Measurements from ENCODE around the gene AFDN.

The AFDN gene

GRCh38 chr6:167987396-167988153 is 160.9 kb downstream of the AFDN start:
- H3K9ac ChIP-seq (ENCODE audit: low read depth, low read length) = no peak overlapping the region
- no peaks in the 10 kb centered on the region for H3K4me1 ChIP-seq (ENCODE audit: insufficient read depth, low read length)
- H3K9me3 ChIP-seq (ENCODE audit: insufficient read depth, low read depth, low read length) = 0 out of 2 replicates have a peak, but pooled peaks cover 2% of the 10 kb centered on the region
- no peaks in the 10 kb centered on the region for H3K36me3 ChIP-seq (ENCODE audit: insufficient read depth, low read length)
- no peak overlapping the region for H3K4me3 ChIP-seq (ENCODE audit: low read length)
- WGBS = 95% methylated on average over 35 of the region's 35 CpGs
- H3K27ac ChIP-seq (ENCODE audit: low read depth, low read length) = no peak overlapping the region
- no peaks in the 10 kb centered on the region for H3K27me3 ChIP-seq (ENCODE audit: insufficient read depth, low read length)

- Histone ChIP-seq H3K27me3 (ENCODE audit: insufficient read depth, low read length) (no peaks in the 10 kb centered on the region), H3K9ac (ENCODE audit: low read depth, low read length) (no peak overlapping the region), H3K4me3 (ENCODE audit: low read length) (no peak overlapping the region), H3K4me1 (ENCODE audit: insufficient read depth, low read length) (no peaks in the 10 kb centered on the region), H3K27ac (ENCODE audit: low read depth, low read length) (no peak overlapping the region), H3K36me3 (ENCODE audit: insufficient read depth, low read length) (no peaks in the 10 kb centered on the region), H3K9me3 (ENCODE audit: insufficient read depth, low read depth, low read length) (0 out of 2 replicates have a peak, but pooled peaks cover 2% of the 10 kb centered on the region)
- WGBS = 92% methylated on average over 5 of the region's 5 CpGs
These were observed 161.4 kb downstream of the AFDN start for GRCh38 chr6:167988154-167988495.

- H3K9me3 ChIP-seq (ENCODE audit: insufficient read depth, low read depth, low read length) = 0 out of 2 replicates have a peak, but pooled peaks cover 2% of the 10 kb centered on the region
- H3K4me1 ChIP-seq (ENCODE audit: insufficient read depth, low read length) = no peaks in the 10 kb centered on the region
- no peaks in the 10 kb centered on the region for H3K27me3 ChIP-seq (ENCODE audit: insufficient read depth, low read length)
- no peak overlapping the region for H3K9ac ChIP-seq (ENCODE audit: low read depth, low read length)
- no peak overlapping the region for H3K27ac ChIP-seq (ENCODE audit: low read depth, low read length)
- no peak overlapping the region for H3K4me3 ChIP-seq (ENCODE audit: low read length)
- H3K36me3 ChIP-seq (ENCODE audit: insufficient read depth, low read length) = no peaks in the 10 kb centered on the region
- WGBS = 93% methylated on average over 36 of the region's 36 CpGs
These were observed 162.5 kb downstream of the AFDN start for GRCh38 chr6:167988945-167989841.

DNA sequence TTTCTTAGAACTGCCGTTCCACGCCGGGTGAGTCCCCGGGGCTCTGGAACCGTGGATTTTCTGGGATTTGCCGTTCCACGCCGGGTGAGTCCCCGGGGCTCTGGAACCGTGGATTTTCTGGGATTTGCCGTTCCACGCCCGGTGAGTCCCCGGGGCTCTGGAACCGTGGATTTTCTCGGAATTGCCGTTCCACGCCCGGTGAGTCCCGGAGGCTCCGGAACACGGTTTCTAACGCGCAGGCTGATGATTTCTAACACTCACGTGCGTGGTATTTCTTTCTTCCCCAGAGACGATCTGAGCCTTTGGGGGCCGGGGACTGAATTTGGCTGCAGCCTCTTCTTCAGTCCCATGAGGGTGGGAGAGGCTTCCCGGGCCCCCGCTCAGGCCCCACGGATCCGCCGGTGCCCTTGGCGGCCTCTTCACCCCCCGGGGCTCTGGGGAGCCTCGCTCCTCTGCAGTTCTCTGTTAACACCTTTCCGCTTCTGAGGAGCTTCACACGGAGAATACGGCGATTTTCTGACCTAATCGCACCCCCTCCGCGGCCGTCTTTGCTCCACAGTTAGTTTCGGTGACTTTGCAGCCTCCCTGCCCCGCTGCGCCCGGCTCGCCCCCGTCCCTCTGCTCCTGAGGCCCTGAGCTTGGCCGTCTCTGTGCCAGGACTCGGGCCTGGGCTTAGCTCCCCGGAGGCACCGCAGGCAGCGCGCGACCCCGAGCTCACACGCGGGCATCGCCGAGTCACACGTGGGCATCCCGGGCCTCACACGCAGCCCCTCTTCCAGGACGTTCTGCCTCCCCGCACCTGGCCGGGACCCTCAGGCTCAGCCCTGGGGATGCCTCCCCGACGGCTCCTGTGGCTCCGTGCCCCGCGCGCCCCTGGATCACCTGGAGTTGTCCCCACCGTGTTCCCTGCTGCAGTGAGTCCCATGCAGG is 163.6 kb downstream of the AFDN start:
- no peaks in the 10 kb centered on the region for H3K27me3 ChIP-seq (ENCODE audit: insufficient read depth, low read length)
- no peaks in the 10 kb centered on the region for H3K9me3 ChIP-seq (ENCODE audit: insufficient read depth, low read depth, low read length)
- WGBS = 96% methylated on average over 75 of the region's 75 CpGs
- no peak overlapping the region for H3K4me3 ChIP-seq (ENCODE audit: low read length)
- no peak overlapping the region for H3K9ac ChIP-seq (ENCODE audit: low read depth, low read length)
- H3K4me1 ChIP-seq (ENCODE audit: insufficient read depth, low read length) = no peaks in the 10 kb centered on the region
- H3K27ac ChIP-seq (ENCODE audit: low read depth, low read length) = no peak overlapping the region
- no peaks in the 10 kb centered on the region for H3K36me3 ChIP-seq (ENCODE audit: insufficient read depth, low read length)

DNA sequence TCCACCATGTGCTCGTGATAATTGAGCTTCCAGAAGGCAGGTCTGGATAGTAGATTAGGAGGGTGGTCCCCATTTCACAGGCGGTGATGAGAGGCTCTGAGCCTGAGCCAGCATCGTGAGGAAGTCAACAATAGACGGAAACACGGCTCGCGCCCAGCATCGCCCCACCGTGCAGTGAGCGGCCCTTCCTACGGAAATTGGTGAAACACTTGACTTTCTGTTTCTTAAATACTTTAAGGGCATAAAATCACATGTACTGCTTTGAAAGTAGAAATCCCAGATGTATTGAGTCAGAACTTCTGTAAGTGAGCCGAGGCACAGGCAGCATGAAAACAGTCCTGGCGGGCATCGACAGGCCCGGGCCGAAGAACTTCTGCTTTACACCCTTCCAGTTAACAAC is 166.5 kb downstream of the AFDN start:
- Histone ChIP-seq H3K36me3 (ENCODE audit: insufficient read depth, low read length) (no peaks in the 10 kb centered on the region), H3K27me3 (ENCODE audit: insufficient read depth, low read length) (no peaks in the 10 kb centered on the region), H3K27ac (ENCODE audit: low read depth, low read length) (no peak overlapping the region), H3K4me1 (ENCODE audit: insufficient read depth, low read length) (no peaks in the 10 kb centered on the region), H3K4me3 (ENCODE audit: low read length) (no peak overlapping the region), H3K9ac (ENCODE audit: low read depth, low read length) (no peak overlapping the region), H3K9me3 (ENCODE audit: insufficient read depth, low read depth, low read length) (no peaks in the 10 kb centered on the region)
- 97% methylated on average over 13 of the region's 16 CpGs for WGBS

DNA sequence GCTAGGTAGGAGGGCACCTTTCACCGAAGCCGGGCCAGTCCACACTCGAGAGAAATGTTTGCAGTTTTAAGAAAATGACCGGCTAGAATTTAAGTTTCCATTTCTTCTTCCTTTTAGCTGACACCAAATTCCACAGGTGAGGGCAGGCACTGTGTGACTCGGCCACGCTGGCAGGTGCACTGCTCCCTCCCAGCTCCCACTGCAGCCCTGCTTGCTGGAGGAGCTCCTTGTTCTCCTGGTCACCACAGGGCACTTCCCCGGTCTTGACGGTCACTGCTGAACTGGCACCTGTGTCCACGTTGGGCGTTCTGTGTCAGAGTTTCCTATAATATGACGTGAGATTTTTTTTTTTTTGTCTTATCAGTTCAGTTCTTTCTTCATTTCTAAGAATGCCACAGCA is 167.1 kb downstream of the AFDN start:
- Histone ChIP-seq H3K27me3 (ENCODE audit: insufficient read depth, low read length) (no peaks in the 10 kb centered on the region), H3K4me1 (ENCODE audit: insufficient read depth, low read length) (no peaks in the 10 kb centered on the region), H3K9me3 (ENCODE audit: insufficient read depth, low read depth, low read length) (no peaks in the 10 kb centered on the region), H3K9ac (ENCODE audit: low read depth, low read length) (no peak overlapping the region), H3K27ac (ENCODE audit: low read depth, low read length) (no peak overlapping the region), H3K4me3 (ENCODE audit: low read length) (no peak overlapping the region), H3K36me3 (ENCODE audit: insufficient read depth, low read length) (no peaks in the 10 kb centered on the region)
- 94% methylated on average over 11 of the region's 11 CpGs for WGBS

- no peaks in the 10 kb centered on the region for H3K27me3 ChIP-seq (ENCODE audit: insufficient read depth, low read length)
- H3K9ac ChIP-seq (ENCODE audit: low read depth, low read length) = no peak overlapping the region
- H3K4me3 ChIP-seq (ENCODE audit: low read length) = no peak overlapping the region
- no peaks in the 10 kb centered on the region for H3K36me3 ChIP-seq (ENCODE audit: insufficient read depth, low read length)
- H3K27ac ChIP-seq (ENCODE audit: low read depth, low read length) = no peak overlapping the region
- WGBS = 90% methylated on average over 12 of the region's 12 CpGs
- no peaks in the 10 kb centered on the region for H3K4me1 ChIP-seq (ENCODE audit: insufficient read depth, low read length)
- H3K9me3 ChIP-seq (ENCODE audit: insufficient read depth, low read depth, low read length) = no peaks in the 10 kb centered on the region
These were observed 168.6 kb downstream of the AFDN start for GRCh38 chr6:167995302-167995701.

GRCh38 chr6:167995731-167996151 is 169.0 kb downstream of the AFDN start:
- Histone ChIP-seq H3K36me3 (ENCODE audit: insufficient read depth, low read length) (no peaks in the 10 kb centered on the region), H3K9me3 (ENCODE audit: insufficient read depth, low read depth, low read length) (no peaks in the 10 kb centered on the region), H3K27me3 (ENCODE audit: insufficient read depth, low read length) (no peaks in the 10 kb centered on the region), H3K27ac (ENCODE audit: low read depth, low read length) (no peak overlapping the region), H3K9ac (ENCODE audit: low read depth, low read length) (no peak overlapping the region), H3K4me1 (ENCODE audit: insufficient read depth, low read length) (no peaks in the 10 kb centered on the region), H3K4me3 (ENCODE audit: low read length) (no peak overlapping the region)
- 96% methylated on average over 22 of the region's 22 CpGs for WGBS

DNA sequence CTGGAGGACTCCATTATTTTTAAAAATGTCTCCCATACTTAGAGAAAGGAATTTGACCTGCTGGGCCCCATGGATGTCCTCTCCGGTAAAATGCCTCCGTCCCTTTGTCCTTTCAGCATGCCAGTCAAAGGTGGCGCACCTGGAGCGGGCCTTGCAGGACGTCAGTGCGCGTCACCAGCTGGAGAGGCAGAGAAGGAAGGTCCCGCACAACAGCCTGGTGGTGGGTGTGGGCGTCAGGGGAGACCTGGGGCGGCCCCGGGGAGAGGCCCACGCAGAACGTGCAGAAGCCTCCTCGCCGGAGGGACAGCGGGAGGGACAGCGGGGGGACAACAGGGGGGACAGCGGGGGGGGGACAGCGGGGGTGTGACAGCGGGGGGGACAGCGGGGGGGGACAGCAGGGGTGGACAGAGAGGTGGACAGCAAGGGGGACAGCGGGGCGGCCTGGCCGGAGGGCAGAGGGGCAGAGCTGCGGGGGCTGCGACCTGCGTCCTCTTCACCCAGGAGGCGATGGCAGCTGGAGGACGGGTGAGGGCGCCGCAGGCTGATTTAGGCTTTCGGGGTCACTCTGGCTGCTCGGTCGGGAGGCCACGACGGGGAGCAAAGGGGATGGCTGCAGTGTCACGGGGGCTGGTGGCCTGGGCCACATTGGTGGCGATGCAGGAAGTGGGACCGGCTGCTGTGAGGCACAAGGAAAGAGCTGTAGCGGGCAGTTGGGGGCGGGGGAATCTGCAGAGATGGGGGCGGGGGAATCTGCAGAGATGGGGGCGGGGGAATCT is 169.9 kb downstream of the AFDN start:
- Histone ChIP-seq H3K4me1 (ENCODE audit: insufficient read depth, low read length) (no peaks in the 10 kb centered on the region), H3K9ac (ENCODE audit: low read depth, low read length) (no peak overlapping the region), H3K27me3 (ENCODE audit: insufficient read depth, low read length) (no peaks in the 10 kb centered on the region), H3K9me3 (ENCODE audit: insufficient read depth, low read depth, low read length) (no peaks in the 10 kb centered on the region), H3K27ac (ENCODE audit: low read depth, low read length) (no peak overlapping the region), H3K4me3 (ENCODE audit: low read length) (no peak overlapping the region), H3K36me3 (ENCODE audit: insufficient read depth, low read length) (no peaks in the 10 kb centered on the region)
- 75% methylated on average over 39 of the region's 43 CpGs for WGBS

GRCh38 chr6:167997642-167998041 is 170.9 kb downstream of the AFDN start, which contains the start of gene KIF25:
TSS of gene KIF25 (plus strand) at chr6:167997671. CDS start at chr6:168029586, 31,915 bp downstream.
- WGBS = 88% methylated on average over 8 of the region's 9 CpGs
- H3K4me1 ChIP-seq (ENCODE audit: insufficient read depth, low read length) = no peaks in the 10 kb centered on the region
- H3K27me3 ChIP-seq (ENCODE audit: insufficient read depth, low read length) = no peaks in the 10 kb centered on the region
- no peaks in the 10 kb centered on the region for H3K36me3 ChIP-seq (ENCODE audit: insufficient read depth, low read length)
- no peaks in the 10 kb centered on the region for H3K9me3 ChIP-seq (ENCODE audit: insufficient read depth, low read depth, low read length)
- no peak within 1 kb of the TSS for H3K4me3 ChIP-seq (ENCODE audit: low read length)
- no peak within 1 kb of the TSS for H3K27ac ChIP-seq (ENCODE audit: low read depth, low read length)
- H3K9ac ChIP-seq (ENCODE audit: low read depth, low read length) = no peak within 1 kb of the TSS
